SK-N-SH treated with all-trans-retinoic acid at 6 μM for 48 hours (cell line): ENCODE measurements around the gene ANKRD42.

Source experiments
- ATAC-seq: fragments of 200-7000 bp; cut with Tn5 transposase; 3 replicates; pipeline ENCODE4 v1.9.1; 2020; ENCODE audit warnings: mild to moderate bottlenecking, moderate library complexity
- ARNTL ChIP-seq: fragments of 450-650 bp; formaldehyde crosslinking; IDR thresholded peaks from 2 replicates; pipeline ENCODE4 v1.5.0; 2020; ENCODE audit warnings: low read depth, mild to moderate bottlenecking, moderate library complexity, borderline replicate concordance
- BACH2 ChIP-seq: fragments of 250-450 bp; sonication (Bioruptor Pico); IDR thresholded peaks from 2 replicates; pipeline ENCODE4 v1.9.0; 2021; ENCODE audit warnings: mild to moderate bottlenecking, borderline replicate concordance
- CREB5 ChIP-seq: fragments of 250-450 bp; sonication (Bioruptor Pico); IDR thresholded peaks from 2 replicates; pipeline ENCODE4 v1.5.1; 2020; ENCODE audit warnings: low read depth, mild to moderate bottlenecking, moderate library complexity
- CSDC2 ChIP-seq: fragments of 250-450 bp; sonication (Bioruptor Pico); IDR thresholded peaks from 2 replicates; pipeline ENCODE4 v1.5.0; 2020; ENCODE audit warnings: mild to moderate bottlenecking, moderate library complexity
- CSRNP3 ChIP-seq: fragments of 250-450 bp; sonication (Bioruptor Pico); IDR thresholded peaks from 2 replicates; pipeline ENCODE4 v1.5.1; 2021; ENCODE audit warnings: mild to moderate bottlenecking, moderate library complexity
- ESRRG ChIP-seq: fragments of 250-450 bp; sonication (Bioruptor Pico); IDR thresholded peaks from 2 replicates; pipeline ENCODE4 v1.6.1; 2021; ENCODE audit warnings: mild to moderate bottlenecking
- GLIS3 ChIP-seq: fragments of 250-450 bp; sonication (Bioruptor Pico); IDR thresholded peaks from 2 replicates; pipeline ENCODE4 v1.5.0; 2020; ENCODE audit warnings: mild to moderate bottlenecking, moderate library complexity
- OSR1 ChIP-seq: fragments of 250-450 bp; sonication (Bioruptor Pico); IDR thresholded peaks from 2 replicates; pipeline ENCODE4 v1.8.0; 2022; ENCODE audit warnings: moderate library complexity, mild to moderate bottlenecking, inconsistent platforms
- PATZ1 ChIP-seq: fragments of 250-450 bp; sonication (Bioruptor Pico); IDR thresholded peaks from 2 replicates; pipeline ENCODE4 v1.8.0; 2020; ENCODE audit warnings: mild to moderate bottlenecking, moderate library complexity, borderline replicate concordance
- PPARA ChIP-seq: fragments of 250-450 bp; sonication (Bioruptor Pico); IDR thresholded peaks from 2 replicates; pipeline ENCODE4 v1.5.0; 2020; ENCODE audit warnings: mild to moderate bottlenecking, borderline replicate concordance
- SNAI2 ChIP-seq: fragments of 250-450 bp; sonication (Bioruptor Pico); IDR thresholded peaks from 2 replicates; pipeline ENCODE4 v1.5.0; 2020; ENCODE audit warnings: mild to moderate bottlenecking, moderate library complexity
- TCF4 ChIP-seq: fragments of 250-450 bp; sonication (Bioruptor Pico); IDR thresholded peaks from 2 replicates; pipeline ENCODE4 v1.8.0; 2021; ENCODE audit warnings: mild to moderate bottlenecking, moderate library complexity, borderline replicate concordance
- TOX ChIP-seq: fragments of 250-450 bp; sonication (Bioruptor Pico); IDR thresholded peaks from 2 replicates; pipeline ENCODE4 v1.8.0; 2021; ENCODE audit warnings: mild to moderate bottlenecking, moderate library complexity, borderline replicate concordance
- TSHZ2 ChIP-seq: fragments of 250-450 bp; sonication (Bioruptor Pico); IDR thresholded peaks from 2 replicates; pipeline ENCODE4 v1.5.0; 2020; ENCODE audit warnings: mild to moderate bottlenecking, moderate library complexity
- ZFP3 ChIP-seq: fragments of 250-450 bp; sonication (Bioruptor Pico); IDR thresholded peaks from 2 replicates; pipeline ENCODE4 v1.5.0; 2020; ENCODE audit warnings: mild to moderate bottlenecking, moderate library complexity
- ZFP30 ChIP-seq: fragments of 450-650 bp; formaldehyde crosslinking; IDR thresholded peaks from 2 replicates; pipeline ENCODE4 v1.5.0; 2022; ENCODE audit warnings: mild to moderate bottlenecking, moderate library complexity
- ZNF565 ChIP-seq: fragments of 450-650 bp; formaldehyde crosslinking; conservative IDR thresholded peaks from 2 replicates; pipeline ENCODE4 v1.5.0; 2020; ENCODE audit warnings: low read depth, mild to moderate bottlenecking, moderate library complexity
- ZNF70 ChIP-seq: fragments of 450-650 bp; formaldehyde crosslinking; IDR thresholded peaks from 2 replicates; pipeline ENCODE4 v1.5.0; 2020; ENCODE audit warnings: mild to moderate bottlenecking, moderate library complexity
- ZNF8 ChIP-seq: fragments of 450-650 bp; formaldehyde crosslinking; IDR thresholded peaks from 2 replicates; pipeline ENCODE4 v1.5.0; 2020; ENCODE audit warnings: mild to moderate bottlenecking, moderate library complexity

ANKRD42 gene

GRCh38 chr11:83249972-83250593, 56.6 kb downstream of the ANKRD42 start:
- TF ChIP-seq PPARA (CRISPR knock-in tag) (no peak), ZNF70 (CRISPR knock-in tag) (no peak), TCF4 (no peak), PATZ1 (CRISPR knock-in tag) (no peak), GLIS3 (CRISPR knock-in tag) (no peak), CSDC2 (no peak), ARNTL (CRISPR knock-in tag) (no peak), ZNF8 (no peak), ZNF565 (CRISPR knock-in tag) (no peak), ZFP30 (no peak), ZFP3 (CRISPR knock-in tag) (no peak), SNAI2 (CRISPR knock-in tag) (no peak), CREB5 (no peak), TOX (CRISPR knock-in tag) (no peak), OSR1 (CRISPR knock-in tag) (no peak), ESRRG (no peak), TSHZ2 (CRISPR knock-in tag) (no peak), CSRNP3 (no peak), BACH2 (CRISPR knock-in tag) (no peak)
- TF ChIP-seq, all 23 proteins: peak for 0
- peak; percentile 84 for ATAC-seq

- no peak for ATAC-seq
- TF ChIP-seq OSR1 (CRISPR knock-in tag): no peak
Observed at GRCh38 chr11:83252266-83252665, 58.8 kb downstream of the ANKRD42 start.

GRCh38 chr11:83252941-83253340, 59.4 kb downstream of the ANKRD42 start:
- ATAC-seq: no peak
- TF ChIP-seq GLIS3 (CRISPR knock-in tag): no peak
- no peak for TF ChIP-seq PPARA (CRISPR knock-in tag)
- no peak for TF ChIP-seq CSRNP3

GRCh38 chr11:83255366-83255765, 61.9 kb downstream of the ANKRD42 start:
- TF ChIP-seq BACH2 (CRISPR knock-in tag): no peak
- ATAC-seq: no peak
